SK-N-SH (cell line): ENCODE data around the gene SLC10A1. TPM values are rescaled to one million over a fixed set of nuclear protein-coding genes. Genes with fewer than 3 reads are reported as not detected.
"Not testable (repeated sequence)": the region's sequence is repeated elsewhere in the genome, so short reads cannot be mapped to it uniquely, and the experiment has no call there.

Source experiments
- CTCF ChIA-PET: fragments of 300-600, 350-600 bp; formaldehyde crosslinking; extraction: SDS; loops from one replicate; lab custom pipeline; 2021; lab: Yijun Ruan, JAX
- POLR2A ChIA-PET: fragments of 350-600 bp; sonication (Branson Sonifier 250); formaldehyde crosslinking; extraction: SDS; loops from one replicate; lab custom pipeline; 2020; ENCODE audit warnings: antibody characterized with exemption, inconsistent platforms; lab: Yijun Ruan, JAX
- DNase-seq: peaks from one replicate; pipeline ENCODE4 v3.0.0; 2012
- H2AFZ ChIP-seq: fragments of 200-600 bp; sonication (generic); 2 replicates; pipeline ENCODE4 v1.8.1; 2016; ENCODE audit warnings: antibody characterized with exemption, mild to moderate bottlenecking, low read depth
- H3F3A ChIP-seq: fragments of 200-600 bp; sonication (generic); replicated peaks from 2 replicates; pipeline ENCODE3; 2016; ENCODE audit warnings: antibody characterized with exemption, mild to moderate bottlenecking; ENCODE audit not compliant: insufficient read depth
- H3K27ac ChIP-seq, 2 experiments: fragments of 200-500 bp in 1 of 2; fragments of 200-600 bp in 1 of 2; sonication (Bioruptor generic) in 1 of 2; sonication (generic), shearing (Covaris generic) in 1 of 2; 2 replicates each; pipeline versions ENCODE4 v1.5.1 to v1.6.1; 2014 to 2016; ENCODE audit warnings: low read depth in 2 of 2, inconsistent platforms in 1 of 2, low read length in 1 of 2, mild to moderate bottlenecking in 1 of 2, mixed read lengths in 1 of 2
- H3K27me3 ChIP-seq: fragments of 200-600 bp; sonication (generic), shearing (Covaris generic); 2 replicates; pipeline ENCODE4 v1.6.1; 2016; ENCODE audit warnings: mixed run types; ENCODE audit not compliant: insufficient read depth
- H3K36me3 ChIP-seq, 2 experiments: fragments of 200-500 bp in 1 of 2; fragments of 200-600 bp in 1 of 2; sonication (Bioruptor generic) in 1 of 2; sonication (generic) in 1 of 2; replicated peaks in 1 of 2; 2 replicates each; pipeline versions ENCODE3 to v1.5.1; 2014 to 2016; ENCODE audit warnings: low read length in 1 of 2, mild to moderate bottlenecking in 1 of 2; ENCODE audit not compliant: insufficient read depth in 2 of 2, control insufficient read depth in 1 of 2
- H3K4me1 ChIP-seq, 2 experiments: fragments of 200-500 bp in 1 of 2; fragments of 200-600 bp in 1 of 2; sonication (Bioruptor generic) in 1 of 2; sonication (generic), shearing (Covaris generic) in 1 of 2; 2 replicates each; pipeline versions ENCODE4 v1.5.1 to v1.6.1; 2014 to 2016; ENCODE audit warnings: low read depth in 1 of 2, low read length in 1 of 2, mixed run types in 1 of 2; ENCODE audit not compliant: insufficient read depth in 2 of 2, control insufficient read depth in 1 of 2
- H3K4me2 ChIP-seq: fragments of 200-600 bp; sonication (generic), shearing (Covaris generic); 2 replicates; pipeline ENCODE4 v1.6.1; 2017; ENCODE audit warnings: mixed run types
- H3K4me3 ChIP-seq, 2 experiments: fragments of 200-500 bp in 1 of 2; fragments of 200-600 bp in 1 of 2; sonication (Bioruptor generic) in 1 of 2; sonication (generic), shearing (Covaris generic) in 1 of 2; 2 replicates each; pipeline versions ENCODE4 v1.5.1 to v1.8.1; 2014 to 2016; ENCODE audit warnings: low read depth in 2 of 2, inconsistent platforms in 1 of 2, low read length in 1 of 2, mild to moderate bottlenecking in 1 of 2, mixed read lengths in 1 of 2, moderate library complexity in 1 of 2
- H3K79me2 ChIP-seq: fragments of 200-600 bp; sonication (generic); 2 replicates; pipeline ENCODE4 v1.8.1; 2017; ENCODE audit warnings: mild to moderate bottlenecking; ENCODE audit not compliant: insufficient read depth
- H3K9ac ChIP-seq: fragments of 200-600 bp; sonication (generic); 2 replicates; pipeline ENCODE4 v1.6.1; 2017; ENCODE audit warnings: mixed run types
- H3K9me2 ChIP-seq: fragments of 200-600 bp; sonication (generic); 2 replicates; pipeline ENCODE4 v1.6.1; 2017; ENCODE audit warnings: mixed run types
- H3K9me3 ChIP-seq: fragments of 200-600 bp; sonication (generic); 2 replicates; pipeline ENCODE4 v1.6.1; 2017; ENCODE audit warnings: mixed run types, mild to moderate bottlenecking, moderate library complexity
- H4K20me1 ChIP-seq: fragments of 200-600 bp; sonication (generic); 2 replicates; pipeline ENCODE4 v1.6.1; 2017; ENCODE audit warnings: mild to moderate bottlenecking, mixed run types; ENCODE audit not compliant: insufficient read depth
- CHD2 ChIP-seq: fragments of 150-350 bp; IDR thresholded peaks from 2 replicates; pipeline ENCODE4 v1.6.1; 2018; ENCODE audit warnings: low read length; ENCODE audit not compliant: partially characterized antibody
- EP300 ChIP-seq, 2 experiments: IDR thresholded peaks; 2 replicates each; pipeline versions ENCODE4 v1.4.0 to v1.6.1; 2012; ENCODE audit warnings: borderline replicate concordance in 1 of 2, low read depth in 1 of 2, low read length in 1 of 2
- FOSL2 ChIP-seq: IDR thresholded peaks from 2 replicates; pipeline ENCODE4 v1.4.0; 2012; ENCODE audit warnings: low read depth, mild to moderate bottlenecking, moderate library complexity, borderline replicate concordance
- FOXM1 ChIP-seq: IDR thresholded peaks from 2 replicates; pipeline ENCODE4 v1.4.0; 2012; ENCODE audit warnings: low read depth, mild to moderate bottlenecking
- JUND ChIP-seq: IDR thresholded peaks from 2 replicates; pipeline ENCODE4 v1.4.0; 2012
- MAX ChIP-seq: IDR thresholded peaks from 2 replicates; pipeline ENCODE4 v1.4.0; 2012; ENCODE audit warnings: low read depth
- NFIC ChIP-seq: IDR thresholded peaks from 2 replicates; pipeline ENCODE4 v1.4.0; 2012; ENCODE audit warnings: borderline replicate concordance
- NRF1 ChIP-seq: IDR thresholded peaks from 2 replicates; pipeline ENCODE4 v1.6.1; 2012; ENCODE audit warnings: low read depth, mild to moderate bottlenecking, low read length
- RAD21 ChIP-seq: IDR thresholded peaks from 2 replicates; pipeline ENCODE4 v1.6.1; 2012; ENCODE audit warnings: mild to moderate bottlenecking, low read length
- RCOR1 ChIP-seq: fragments of 150-350 bp; IDR thresholded peaks from 2 replicates; pipeline ENCODE4 v1.6.1; 2017; ENCODE audit warnings: antibody characterized with exemption, low read length
- REST ChIP-seq: IDR thresholded peaks from 2 replicates; pipeline ENCODE4 v1.6.1; 2012; ENCODE audit warnings: mild to moderate bottlenecking, low read depth, low read length, moderate library complexity
- TAF1 ChIP-seq: IDR thresholded peaks from 2 replicates; pipeline ENCODE4 v1.6.1; 2012; ENCODE audit warnings: low read depth, mild to moderate bottlenecking, low read length, moderate library complexity, borderline replicate concordance
- USF2 ChIP-seq: fragments of 150-350 bp; IDR thresholded peaks from 2 replicates; pipeline ENCODE4 v1.6.1; 2017; ENCODE audit warnings: antibody characterized with exemption, low read length, low read depth, borderline replicate concordance
- WGBS: methylation state at CpG from one replicate; pipeline ENCODE4 v1.1.6; 2017; ENCODE audit warnings: low lambda C conversion rate; 5-methylcytosine and 5-hydroxymethylcytosine counted together
- polyA plus RNA-seq, 3 experiments: library from polyadenylated mRNA; depleted of rRNA; stranded (reverse); fragments of >200 nt; gene quantifications; 2 replicates each; pipeline ENCODE4 v1.2.3, GENCODE V29; 2012

Gene SLC10A1
- polyA plus RNA-seq, 1 of the 3 experiments (the other 2 are of a cell fraction), result not detected

GRCh38 chr14:69741055-69741454 is 56.0 kb downstream of the SLC10A1 start:
- H3K4me3 ChIP-seq, result no peak overlapping the region
- no peak overlapping the region for H2AFZ ChIP-seq
- no peaks in the 10 kb centered on the region for H3K4me1 ChIP-seq
- H3K36me3 ChIP-seq, result no peaks in the 10 kb centered on the region
- ChIA-PET CTCF (interaction anchor here (0.6 to 2.3 kb wide), 2 partner anchors 14 to 156 kb away, joined by 4 to 7 read pairs; no protein-coding TSS in a partner anchor), POLR2A (no interaction called here)
- WGBS, result 55% methylated on average over 1 of the region's 1 CpG
- no peaks in the 10 kb centered on the region for H3K27me3 ChIP-seq
- no peaks in the 10 kb centered on the region for H4K20me1 ChIP-seq
- no peak overlapping the region for H3K9ac ChIP-seq
- TF ChIP-seq FOSL2 (no peak), TAF1 (no peak), RCOR1 (no peak), EP300 (IDR thresholded peaks at IDR 0.05; ENCODE audit: borderline replicate concordance in 1 of 2, low read depth in 1 of 2, low read length in 1 of 2) (no peak), RAD21 (no peak), MAX (no peak), NRF1 (no peak), JUND (no peak), NFIC (no peak), USF2 (no peak), FOXM1 (no peak), CHD2 (no peak), REST (no peak)
- H3K9me3 ChIP-seq, result no peaks in the 10 kb centered on the region; the same call in none of the 2 replicates
- DNase-seq, result no peak
- H3K4me2 ChIP-seq, result no peak overlapping the region
- no peaks in the 10 kb centered on the region for H3K79me2 ChIP-seq
- H3F3A ChIP-seq, result no peaks in the 10 kb centered on the region
- no peaks in the 10 kb centered on the region for H3K9me2 ChIP-seq
- no peak overlapping the region for H3K27ac ChIP-seq

GRCh38 chr14:69736405-69736804 is 60.6 kb downstream of the SLC10A1 start:
- H3K4me3 ChIP-seq, DNase-seq, POLR2A ChIA-PET, H3F3A ChIP-seq, H2AFZ ChIP-seq, H3K4me1 ChIP-seq, H3K27ac ChIP-seq, H3K27me3 ChIP-seq, H3K9ac ChIP-seq, H3K79me2 ChIP-seq, H4K20me1 ChIP-seq, H3K36me3 ChIP-seq, H3K9me2 ChIP-seq, H3K9me3 ChIP-seq, H3K4me2 ChIP-seq: not testable (repeated sequence)
- WGBS, result 53% methylated on average over 4 of the region's 4 CpGs
- CTCF ChIA-PET, result interaction anchor here (1.0 to 3.5 kb wide), 4 partner anchors 9 to 157 kb away, joined by 3 to 19 read pairs (median 8); no protein-coding TSS in a partner anchor

- not testable (repeated sequence) for DNase-seq, H2AFZ ChIP-seq
- CTCF ChIA-PET, result interaction anchor here (7.1 kb wide), 1 partner anchor 146 kb away, joined by 107 read pairs; no protein-coding TSS in a partner anchor
Observed at GRCh38 chr14:69731919-69732598, 65.0 kb downstream of the SLC10A1 start.

More at GRCh38 chr14:69731919-69732598, 65.0 kb downstream of the SLC10A1 start:
- H3K27ac ChIP-seq, POLR2A ChIA-PET, H3K4me3 ChIP-seq, H3K9ac ChIP-seq, H3F3A ChIP-seq, H3K36me3 ChIP-seq, H3K27me3 ChIP-seq, H3K9me2 ChIP-seq, H3K9me3 ChIP-seq, H4K20me1 ChIP-seq, H3K79me2 ChIP-seq, H3K4me1 ChIP-seq, H3K4me2 ChIP-seq: not testable (repeated sequence)
- WGBS, result 78% methylated on average over 8 of the region's 8 CpGs
